H9 (cell line): ENCODE data around the gene YPEL3. TPM values are rescaled to one million over a fixed set of nuclear protein-coding genes. Genes with fewer than 3 reads are reported as not detected.
A peak's percentile ranks its signal among the peaks of the same experiment; 100 is the strongest.

Experiments
- DNase-seq: peaks from one replicate; pipeline ENCODE4 v3.0.0-alpha.2; 2017
- H2AFZ ChIP-seq: one replicate; pipeline ENCODE4 v1.6.1; 2013; ENCODE audit warnings: mild to moderate bottlenecking, low read length, control low read depth, moderate library complexity
- H2AK5ac ChIP-seq: 2 replicates; pipeline ENCODE4 v1.6.1; 2013; ENCODE audit warnings: low read length, control low read depth, mixed read lengths; ENCODE audit not compliant: insufficient read length
- H2BK120ac ChIP-seq: one replicate; pipeline ENCODE4 v1.6.1; 2013; ENCODE audit warnings: low read depth, mild to moderate bottlenecking, low read length, control low read depth, inconsistent platforms; ENCODE audit not compliant: poor library complexity, severe bottlenecking
- H2BK12ac ChIP-seq: 2 replicates; pipeline ENCODE4 v1.6.1; 2013; ENCODE audit warnings: low read length, control low read depth, mixed read lengths, low read depth; ENCODE audit not compliant: insufficient read length
- H2BK15ac ChIP-seq: 2 replicates; pipeline ENCODE4 v1.6.1; 2013; ENCODE audit warnings: low read depth, low read length, control low read depth
- H2BK20ac ChIP-seq: one replicate; pipeline ENCODE4 v1.6.1; 2013; ENCODE audit warnings: low read depth, mild to moderate bottlenecking, low read length, control low read depth, inconsistent platforms; ENCODE audit not compliant: poor library complexity, severe bottlenecking
- H2BK5ac ChIP-seq: 2 replicates; pipeline ENCODE4 v1.6.1; 2013; ENCODE audit warnings: low read length, control low read depth, mixed read lengths; ENCODE audit not compliant: insufficient read length
- H3K14ac ChIP-seq: 2 replicates; pipeline ENCODE4 v1.6.1; 2013; ENCODE audit warnings: low read length, control low read depth; ENCODE audit not compliant: insufficient read depth
- H3K18ac ChIP-seq: 2 replicates; pipeline ENCODE4 v1.6.1; 2013; ENCODE audit warnings: low read depth, mild to moderate bottlenecking, mixed read lengths, low read length, control low read depth; ENCODE audit not compliant: insufficient read length
- H3K23ac ChIP-seq: 2 replicates; pipeline ENCODE4 v1.6.1; 2013; ENCODE audit warnings: low read length, control low read depth, mixed read lengths, low read depth; ENCODE audit not compliant: insufficient read length
- H3K23me2 ChIP-seq: 2 replicates; pipeline ENCODE4 v1.6.1; 2013; ENCODE audit warnings: low read depth, mild to moderate bottlenecking, mixed read lengths, low read length, control low read depth; ENCODE audit not compliant: insufficient read length, poor library complexity, severe bottlenecking
- H3K27ac ChIP-seq: 2 replicates; pipeline ENCODE4 v1.5.1; 2013; ENCODE audit warnings: low read length, control low read depth, mixed read lengths, low read depth; ENCODE audit not compliant: insufficient read length
- H3K27me3 ChIP-seq: 2 replicates; pipeline ENCODE4 v1.6.1; 2013; ENCODE audit warnings: low read length, control low read depth, inconsistent platforms; ENCODE audit not compliant: insufficient read depth
- H3K4ac ChIP-seq: 2 replicates; pipeline ENCODE4 v1.6.1; 2013; ENCODE audit warnings: low read depth, mild to moderate bottlenecking, control low read depth, inconsistent platforms, low read length, moderate library complexity
- H3K4me1 ChIP-seq: 2 replicates; pipeline ENCODE4 v1.6.1; 2013; ENCODE audit warnings: low read length, control low read depth, inconsistent platforms; ENCODE audit not compliant: insufficient read depth
- H3K4me2 ChIP-seq: 2 replicates; pipeline ENCODE4 v1.6.1; 2013; ENCODE audit warnings: low read length, control low read depth, mixed read lengths; ENCODE audit not compliant: insufficient read length, insufficient read depth
- H3K56ac ChIP-seq: 2 replicates; pipeline ENCODE4 v1.6.1; 2013; ENCODE audit warnings: low read depth, mild to moderate bottlenecking, mixed read lengths, low read length, control low read depth; ENCODE audit not compliant: insufficient read length
- H3K79me1 ChIP-seq: 2 replicates; pipeline ENCODE4 v1.6.1; 2013; ENCODE audit warnings: low read depth, mild to moderate bottlenecking, moderate library complexity, low read length, control low read depth, inconsistent platforms; ENCODE audit not compliant: insufficient read depth, poor library complexity, severe bottlenecking
- H3K79me2 ChIP-seq: 2 replicates; pipeline ENCODE4 v1.6.1; 2013; ENCODE audit warnings: low read length, control low read depth, inconsistent platforms; ENCODE audit not compliant: insufficient read depth
- H3K9ac ChIP-seq: 2 replicates; pipeline ENCODE4 v1.6.1; 2013; ENCODE audit warnings: low read length, control low read depth, mixed read lengths; ENCODE audit not compliant: insufficient read length; ENCODE audit errors: extremely low read depth
- H3K9me3 ChIP-seq: one replicate; pipeline ENCODE4 v1.6.1; 2013; ENCODE audit warnings: low read depth, low read length, inconsistent platforms; ENCODE audit not compliant: control insufficient read depth
- H3T11ph ChIP-seq: one replicate; pipeline ENCODE4 v1.6.1; 2013; ENCODE audit warnings: mild to moderate bottlenecking, low read length, control low read depth, inconsistent platforms
- H4K20me1 ChIP-seq: one replicate; pipeline ENCODE4 v1.6.1; 2013; ENCODE audit not compliant: control insufficient read depth, insufficient read length, insufficient read depth
- H4K5ac ChIP-seq: 2 replicates; pipeline ENCODE4 v1.6.1; 2013; ENCODE audit warnings: low read depth, mild to moderate bottlenecking, mixed read lengths, low read length, control low read depth; ENCODE audit not compliant: insufficient read length
- H4K8ac ChIP-seq: replicated peaks from 2 replicates; pipeline ENCODE4 v1.6.1; 2013; ENCODE audit warnings: low read length, control low read depth, mixed read lengths, low read depth; ENCODE audit not compliant: insufficient read length
- H4K91ac ChIP-seq: 2 replicates; pipeline ENCODE4 v1.6.1; 2013; ENCODE audit warnings: low read depth, mild to moderate bottlenecking, moderate library complexity, mixed read lengths, low read length, control low read depth; ENCODE audit not compliant: insufficient read length
- H3K27ac Mint-ChIP-seq, 3 experiments: 2 replicates in 2 of 3; 3 replicates in 1 of 3; pipeline ENCODE4 v1.8.0; 2020 to 2021; ENCODE audit warnings: mixed read lengths in 3 of 3, mild to moderate bottlenecking in 1 of 3, moderate library complexity in 1 of 3
- H3K27me3 Mint-ChIP-seq: 2 replicates; pipeline ENCODE4 v1.8.0; 2021; ENCODE audit warnings: low read depth, mild to moderate bottlenecking, moderate library complexity, mixed read lengths
- H3K36me3 Mint-ChIP-seq, 3 experiments: 2 replicates in 2 of 3; 3 replicates in 1 of 3; pipeline ENCODE4 v1.8.0; 2020 to 2021; ENCODE audit warnings: low read depth in 3 of 3, mixed read lengths in 3 of 3; ENCODE audit not compliant: insufficient read depth in 1 of 3
- H3K4me1 Mint-ChIP-seq, 2 experiments: 2 replicates each; pipeline ENCODE4 v1.8.0; 2020; ENCODE audit warnings: mixed read lengths in 2 of 2
- H3K4me3 Mint-ChIP-seq, 2 experiments: 2 replicates in 1 of 2; 3 replicates in 1 of 2; pipeline ENCODE4 v1.8.0; 2020 to 2021; ENCODE audit warnings: mild to moderate bottlenecking in 2 of 2, mixed read lengths in 2 of 2, moderate library complexity in 1 of 2
- H3K9me3 Mint-ChIP-seq, 2 experiments: 2 replicates in 1 of 2; 3 replicates in 1 of 2; pipeline ENCODE4 v1.8.0; 2020; ENCODE audit warnings: mild to moderate bottlenecking in 2 of 2, mixed read lengths in 2 of 2, moderate library complexity in 1 of 2
- WGBS: extraction: QIAGEN DNeasy Blood & Tissue Kit; methylation state at CpG from one replicate; pipeline ENCODE4 v1.1.7; 2013; ENCODE audit warnings: missing lambda C conversion rate, low lambda C conversion rate, mixed read lengths; ENCODE audit not compliant: insufficient read length; ENCODE audit errors: extremely low coverage; 5-methylcytosine and 5-hydroxymethylcytosine counted together
- total RNA-seq: library from RNA; stranded (reverse); gene quantifications from 2 replicates; pipeline ENCODE4 v1.2.1, GENCODE V29; 2021
- TF ChIP-seq, protein P1 (sequence below): fragments of 200-600 bp; sonication (generic); conservative IDR thresholded peaks from 3 replicates; pipeline ENCODE4 v1.8.0; 2021; ENCODE audit warnings: antibody characterized with exemption, mild to moderate bottlenecking

YPEL3 gene
- total RNA-seq, 1 experiment from 2014 or later: 27.5 TPM

DNA sequence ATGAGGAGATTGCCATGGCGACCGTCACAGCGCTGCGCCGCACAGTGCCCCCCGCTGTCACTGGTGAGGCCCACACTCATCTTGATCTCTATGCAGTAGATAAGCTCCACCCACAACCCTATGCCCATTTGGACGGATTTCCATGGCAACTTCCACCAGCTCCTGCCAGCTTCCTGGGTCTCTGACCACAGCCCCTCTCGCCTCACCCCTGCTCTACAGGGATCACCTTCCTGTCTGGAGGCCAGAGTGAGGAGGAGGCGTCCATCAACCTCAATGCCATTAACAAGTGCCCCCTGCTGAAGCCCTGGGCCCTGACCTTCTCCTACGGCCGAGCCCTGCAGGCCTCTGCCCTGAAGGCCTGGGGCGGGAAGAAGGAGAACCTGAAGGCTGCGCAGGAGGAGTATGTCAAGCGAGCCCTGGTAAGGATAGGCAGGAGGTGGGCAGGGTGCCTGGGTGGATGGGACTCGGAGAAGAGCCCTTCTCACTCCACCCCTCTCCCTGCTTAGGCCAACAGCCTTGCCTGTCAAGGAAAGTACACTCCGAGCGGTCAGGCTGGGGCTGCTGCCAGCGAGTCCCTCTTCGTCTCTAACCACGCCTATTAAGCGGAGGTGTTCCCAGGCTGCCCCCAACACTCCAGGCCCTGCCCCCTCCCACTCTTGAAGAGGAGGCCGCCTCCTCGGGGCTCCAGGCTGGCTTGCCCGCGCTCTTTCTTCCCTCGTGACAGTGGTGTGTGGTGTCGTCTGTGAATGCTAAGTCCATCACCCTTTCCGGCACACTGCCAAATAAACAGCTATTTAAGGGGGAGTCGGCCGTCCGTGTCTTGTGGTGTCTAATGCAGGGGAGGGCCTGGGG is 26.2 kb downstream of the YPEL3 start:
- H2BK5ac ChIP-seq: no peak overlapping the region
- no peaks in the 10 kb centered on the region for H3K27me3 ChIP-seq
- H3K4ac ChIP-seq: no peak overlapping the region
- no peak overlapping the region for H2BK120ac ChIP-seq
- Mint-ChIP-seq H3K9me3 (no peaks in the 10 kb centered on the region; a peak in 1 of 5 replicates), H3K27me3 (no peaks in the 10 kb centered on the region; the same call in 1 of the 2 replicates), H3K36me3 (peaks cover 51 to 72% (median 58%) of the 10 kb centered on the region in 3 experiments), H3K4me1 (peaks cover 12 to 24% of the 10 kb centered on the region in 2 experiments), H3K4me3 (peak overlapping the region in 1 of 2 experiments; percentile 23; a peak in 1 of 5 replicates), H3K27ac (peak overlapping the region in 1 of 3 experiments; percentile 70; a peak in 1 of 7 replicates)
- H2BK12ac ChIP-seq: no peak overlapping the region
- H3K23ac ChIP-seq: no peak overlapping the region
- H3K9ac ChIP-seq: no peak overlapping the region
- H2BK15ac ChIP-seq: no peak overlapping the region
- no peak overlapping the region for H3T11ph ChIP-seq
- H3K56ac ChIP-seq: no peak overlapping the region
- H4K8ac ChIP-seq: no peak overlapping the region
- TF ChIP-seq, protein P1, sequence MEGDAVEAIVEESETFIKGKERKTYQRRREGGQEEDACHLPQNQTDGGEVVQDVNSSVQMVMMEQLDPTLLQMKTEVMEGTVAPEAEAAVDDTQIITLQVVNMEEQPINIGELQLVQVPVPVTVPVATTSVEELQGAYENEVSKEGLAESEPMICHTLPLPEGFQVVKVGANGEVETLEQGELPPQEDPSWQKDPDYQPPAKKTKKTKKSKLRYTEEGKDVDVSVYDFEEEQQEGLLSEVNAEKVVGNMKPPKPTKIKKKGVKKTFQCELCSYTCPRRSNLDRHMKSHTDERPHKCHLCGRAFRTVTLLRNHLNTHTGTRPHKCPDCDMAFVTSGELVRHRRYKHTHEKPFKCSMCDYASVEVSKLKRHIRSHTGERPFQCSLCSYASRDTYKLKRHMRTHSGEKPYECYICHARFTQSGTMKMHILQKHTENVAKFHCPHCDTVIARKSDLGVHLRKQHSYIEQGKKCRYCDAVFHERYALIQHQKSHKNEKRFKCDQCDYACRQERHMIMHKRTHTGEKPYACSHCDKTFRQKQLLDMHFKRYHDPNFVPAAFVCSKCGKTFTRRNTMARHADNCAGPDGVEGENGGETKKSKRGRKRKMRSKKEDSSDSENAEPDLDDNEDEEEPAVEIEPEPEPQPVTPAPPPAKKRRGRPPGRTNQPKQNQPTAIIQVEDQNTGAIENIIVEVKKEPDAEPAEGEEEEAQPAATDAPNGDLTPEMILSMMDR: no peak
- H3K23me2 ChIP-seq: peaks cover 5% of the 10 kb centered on the region
- peaks cover 7% of the 10 kb centered on the region for H3K79me1 ChIP-seq
- no peak overlapping the region for H2BK20ac ChIP-seq
- no peak overlapping the region for H3K18ac ChIP-seq
- no peaks in the 10 kb centered on the region for H4K20me1 ChIP-seq
- H3K27ac ChIP-seq: no peak overlapping the region
- H3K9me3 ChIP-seq: no peaks in the 10 kb centered on the region
- H4K5ac ChIP-seq: no peak overlapping the region
- no peak for DNase-seq
- peaks cover 12% of the 10 kb centered on the region; the same call in 1 of the 2 replicates for H3K79me2 ChIP-seq
- no peak overlapping the region for H2AFZ ChIP-seq
- no peak overlapping the region for H4K91ac ChIP-seq
- no CpG with 5 or more reads among the region's 31 CpGs for WGBS
- no peak overlapping the region for H2AK5ac ChIP-seq
- no peak overlapping the region for H3K14ac ChIP-seq
- H3K4me1 ChIP-seq: no peaks in the 10 kb centered on the region; the same call in 1 of the 2 replicates
- H3K4me2 ChIP-seq: no peak overlapping the region
